Thoracic aorta (tissue), 2 donors: Measurements from ENCODE around the gene ZNF69. TPM values are rescaled to one million over a fixed set of nuclear protein-coding genes. Genes with fewer than 3 reads are reported as not detected.
"Not testable (repeated sequence)": the region's sequence is repeated elsewhere in the genome, so short reads cannot be mapped to it uniquely, and the experiment has no call there.

ENCODE experiments used
- ATAC-seq: fragments of 150-250 bp; one replicate; pipeline ENCODE4 v1.8.0; 2017; ENCODE audit warnings: low read depth; ENCODE audit not compliant: insufficient number of reproducible peaks, low FRiP score
- DNase-seq: peaks from one replicate; pipeline ENCODE4 v3.0.0-alpha.2; 2020; ENCODE audit warnings: low spot score
- H3K27ac ChIP-seq, 2 donors: fragments of 200-600 bp; sonication (generic); 1 replicate in 1 of 2; 2 replicates in 1 of 2; pipeline ENCODE4 v1.5.1; 2016; ENCODE audit warnings: mild to moderate bottlenecking in 2 of 2, moderate library complexity in 2 of 2
- H3K27me3 ChIP-seq: fragments of 200-600 bp; sonication (generic); replicated peaks from 2 replicates; pipeline ENCODE4 v1.6.0; 2016; ENCODE audit warnings: mild to moderate bottlenecking; ENCODE audit not compliant: insufficient read depth
- H3K36me3 ChIP-seq: fragments of 200-600 bp; sonication (generic); one replicate; pipeline ENCODE4 v1.5.1; 2016
- H3K4me1 ChIP-seq, 2 donors: fragments of 200-600 bp; sonication (generic); 1 replicate in 1 of 2; 2 replicates in 1 of 2; pipeline versions ENCODE4 v1.5.1 to v1.6.0; 2016; ENCODE audit warnings: low read depth in 2 of 2, mild to moderate bottlenecking in 1 of 2; ENCODE audit not compliant: control insufficient read depth in 1 of 2
- H3K4me3 ChIP-seq: fragments of 200-600 bp; sonication (generic); 2 replicates; pipeline ENCODE4 v1.5.1; 2016; ENCODE audit warnings: mild to moderate bottlenecking
- H3K9me3 ChIP-seq: fragments of 200-600 bp; sonication (generic); 2 replicates; pipeline ENCODE4 v1.5.1; 2016
- total RNA-seq, 2 donors: library from RNA; depleted of rRNA; stranded (reverse); fragments of >200 nt; gene quantifications; one replicate each; pipeline versions ENCODE4 v1.1.0 to v1.2.3, GENCODE V29; 2016
- TF ChIP-seq, protein P1 (sequence below): fragments of 200-600 bp; sonication (generic); IDR thresholded peaks from one replicate; pipeline ENCODE4 v1.5.1; 2019; ENCODE audit warnings: antibody characterized with exemption

Gene ZNF69
- 10 to 100 TPM; 10.4 to 15.0 TPM for total RNA-seq

DNA sequence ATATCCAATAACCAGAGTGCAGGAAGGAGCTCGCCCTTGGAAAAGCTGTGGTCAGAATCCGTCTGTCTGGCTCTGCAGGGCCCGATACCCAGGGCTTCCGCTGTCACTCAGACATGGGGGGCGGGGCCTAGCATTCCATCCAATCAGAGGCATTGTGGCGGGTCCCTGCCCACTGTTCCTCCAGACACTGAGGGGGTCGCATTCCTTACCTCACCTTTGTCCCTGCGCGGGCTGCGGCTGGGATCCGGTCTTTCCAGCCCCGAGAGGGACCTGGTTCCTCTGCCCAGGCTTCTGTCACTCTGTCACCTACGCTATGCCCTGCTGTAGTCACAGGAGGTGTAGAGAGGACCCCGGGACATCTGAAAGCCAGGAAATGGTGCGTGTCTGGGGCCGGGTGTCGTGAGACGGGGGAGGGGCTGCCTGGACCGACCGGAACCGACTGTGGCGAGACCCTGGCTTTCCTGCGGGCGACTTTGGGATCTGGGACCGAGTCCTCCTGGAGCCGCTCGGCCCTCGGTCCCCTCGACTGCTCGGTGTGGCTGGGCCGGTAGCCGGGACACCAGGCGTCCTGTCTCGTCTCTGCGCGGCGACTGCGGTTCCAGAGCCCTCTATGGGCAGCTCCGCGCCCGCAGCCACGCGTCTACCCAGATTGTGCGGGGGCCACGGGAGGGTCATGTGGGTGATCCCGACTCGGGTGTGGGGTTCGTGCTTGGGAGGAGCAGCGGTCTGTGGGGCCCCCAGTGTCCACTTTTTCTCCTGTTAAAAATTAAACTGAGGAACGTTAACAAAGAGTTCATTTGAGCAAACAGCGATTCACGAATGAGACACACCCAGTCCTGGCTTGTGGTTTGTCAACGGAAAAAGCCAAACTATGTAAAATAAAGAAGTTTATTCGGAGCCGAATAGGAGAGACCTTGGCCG lies at the start of gene ZNF69:
TSS of gene ZNF69 (plus strand) at position 172 of the 921 bp plus-strand sequence. CDS start at position 314, 142 bp downstream.
- H3K36me3 ChIP-seq = no peaks in the 10 kb centered on the region
- no peaks in the 10 kb centered on the region for H3K9me3 ChIP-seq
- peaks cover 4 to 12% of the 10 kb centered on the region in 2 donors for H3K4me1 ChIP-seq
- H3K4me3 ChIP-seq = peak within 1 kb of the TSS; percentile 87
- ATAC-seq = peak; percentile 69
- TF ChIP-seq, protein P1, sequence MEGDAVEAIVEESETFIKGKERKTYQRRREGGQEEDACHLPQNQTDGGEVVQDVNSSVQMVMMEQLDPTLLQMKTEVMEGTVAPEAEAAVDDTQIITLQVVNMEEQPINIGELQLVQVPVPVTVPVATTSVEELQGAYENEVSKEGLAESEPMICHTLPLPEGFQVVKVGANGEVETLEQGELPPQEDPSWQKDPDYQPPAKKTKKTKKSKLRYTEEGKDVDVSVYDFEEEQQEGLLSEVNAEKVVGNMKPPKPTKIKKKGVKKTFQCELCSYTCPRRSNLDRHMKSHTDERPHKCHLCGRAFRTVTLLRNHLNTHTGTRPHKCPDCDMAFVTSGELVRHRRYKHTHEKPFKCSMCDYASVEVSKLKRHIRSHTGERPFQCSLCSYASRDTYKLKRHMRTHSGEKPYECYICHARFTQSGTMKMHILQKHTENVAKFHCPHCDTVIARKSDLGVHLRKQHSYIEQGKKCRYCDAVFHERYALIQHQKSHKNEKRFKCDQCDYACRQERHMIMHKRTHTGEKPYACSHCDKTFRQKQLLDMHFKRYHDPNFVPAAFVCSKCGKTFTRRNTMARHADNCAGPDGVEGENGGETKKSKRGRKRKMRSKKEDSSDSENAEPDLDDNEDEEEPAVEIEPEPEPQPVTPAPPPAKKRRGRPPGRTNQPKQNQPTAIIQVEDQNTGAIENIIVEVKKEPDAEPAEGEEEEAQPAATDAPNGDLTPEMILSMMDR = no peak
- H3K27ac ChIP-seq = peak within 1 kb of the TSS; percentile 82 to 91
- DNase-seq = peak; percentile 51
- no peaks in the 10 kb centered on the region for H3K27me3 ChIP-seq

DNA sequence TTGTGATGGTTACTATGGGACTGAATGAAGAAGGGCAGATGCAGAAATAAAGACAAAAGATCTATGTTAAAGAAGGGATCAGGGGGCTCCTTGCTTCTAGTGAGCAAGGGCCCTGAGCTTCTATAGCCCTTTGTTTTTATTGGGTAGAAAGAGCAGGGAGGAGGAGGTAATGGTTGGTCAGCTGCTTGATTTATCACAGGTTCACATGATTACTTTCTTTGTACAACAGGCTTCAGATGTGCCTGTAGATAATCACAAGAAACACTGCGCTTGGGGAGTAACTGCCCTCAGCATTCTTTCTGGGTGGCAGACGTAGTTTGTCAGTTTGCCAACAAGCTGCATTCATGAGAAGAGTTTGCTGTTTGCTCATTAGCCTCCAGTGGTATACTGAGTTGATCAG lies 43.9 kb upstream of the ZNF69 start:
- H3K9me3 ChIP-seq = no peaks in the 10 kb centered on the region
- DNase-seq (no peak), ATAC-seq (no peak)
- H3K27ac ChIP-seq = no peak overlapping the region
- no peaks in the 10 kb centered on the region for H3K27me3 ChIP-seq
- TF ChIP-seq, protein P1 = no peak
- H3K4me1 ChIP-seq = peaks cover 0 to 4% of the 10 kb centered on the region in 2 donors
- H3K4me3 ChIP-seq = no peak overlapping the region
- H3K36me3 ChIP-seq = no peaks in the 10 kb centered on the region

GRCh38 chr19:11847615-11848014 lies 40.0 kb upstream of the ZNF69 start:
- not testable (repeated sequence) for H3K36me3 ChIP-seq, H3K9me3 ChIP-seq, H3K27ac ChIP-seq, H3K4me3 ChIP-seq, DNase-seq, H3K27me3 ChIP-seq, ATAC-seq
- H3K4me1 ChIP-seq = peaks cover 0 to 15% of the 10 kb centered on the region in 2 donors

DNA sequence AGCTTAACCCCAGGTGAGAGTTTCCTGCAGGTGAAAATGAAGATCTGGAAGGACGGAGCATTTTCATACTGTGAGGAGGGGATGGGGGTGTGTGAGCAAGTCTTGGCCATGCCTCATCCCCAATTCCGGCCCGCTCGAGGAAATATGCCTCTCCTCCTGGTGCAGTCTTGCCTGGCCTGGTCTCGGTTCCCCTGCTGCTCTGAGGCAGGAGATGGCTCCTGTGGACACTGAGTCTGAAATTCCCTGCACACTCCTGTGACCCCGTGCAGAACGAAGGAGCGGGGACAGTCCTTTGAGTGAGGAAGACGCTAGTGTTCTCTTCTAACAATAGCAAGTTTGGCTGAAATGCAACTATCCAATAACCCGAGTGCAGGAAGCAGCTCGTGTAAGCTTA lies 39.4 kb upstream of the ZNF69 start:
- peak; percentile 28 for ATAC-seq
- no peaks in the 10 kb centered on the region for H3K27me3 ChIP-seq

DNA sequence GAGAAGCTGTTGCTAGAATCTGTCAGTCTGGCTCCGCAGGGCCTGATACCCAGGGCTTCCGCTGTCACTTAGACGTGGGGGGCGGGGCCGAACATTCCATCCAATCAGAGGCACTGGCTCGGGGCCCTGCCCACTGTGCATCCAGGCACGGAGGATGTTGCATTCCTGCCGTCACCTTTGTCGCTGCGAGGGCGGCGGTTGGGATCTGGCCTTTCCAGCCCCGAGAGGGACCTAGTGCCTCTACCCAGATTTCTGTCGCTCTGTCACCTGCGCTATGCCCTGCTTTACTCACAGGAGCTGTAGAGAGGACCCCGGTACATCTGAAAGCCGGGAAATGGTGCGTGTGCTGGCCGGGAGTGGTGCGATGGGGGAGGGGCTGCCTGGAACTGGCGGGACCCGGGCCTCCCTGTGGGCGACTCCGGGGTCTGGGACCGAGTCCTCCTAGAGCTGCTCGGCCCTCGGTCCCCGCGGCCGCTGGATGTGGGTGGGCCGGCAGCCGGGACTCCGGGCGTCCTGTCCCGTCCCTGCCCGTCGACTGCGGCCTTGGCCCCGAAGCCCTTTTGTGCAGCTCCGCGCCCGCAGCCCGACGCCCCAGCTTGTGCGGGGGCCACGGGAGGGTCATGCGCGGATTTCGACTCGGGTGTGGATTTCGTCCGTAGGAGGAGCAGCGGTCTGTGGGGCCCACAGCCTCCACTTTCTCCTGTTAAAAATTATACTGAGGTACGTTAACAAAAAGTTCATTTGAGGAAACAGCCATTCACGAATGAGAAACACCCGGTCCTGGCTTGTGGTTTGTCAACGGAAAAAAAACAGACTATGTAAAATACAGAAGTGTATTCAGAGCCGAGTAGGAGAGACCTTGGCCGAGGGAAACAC lies 38.8 kb upstream of the ZNF69 start, which contains the start of gene ZNF439:
TSS of gene ZNF439 (plus strand) at position 133 of the 876 bp plus-strand sequence. CDS start at position 275, 142 bp downstream.
- Histone ChIP-seq H3K27me3 (no peaks in the 10 kb centered on the region), H3K36me3 (peaks cover 7% of the 10 kb centered on the region), H3K4me1 (peaks cover 0 to 15% of the 10 kb centered on the region in 2 donors), H3K4me3 (peak within 1 kb of the TSS; percentile 79), H3K9me3 (peaks cover 5% of the 10 kb centered on the region), H3K27ac (peak within 1 kb of the TSS; percentile 45 to 54)
- TF ChIP-seq, protein P1 = no peak
- ATAC-seq (peak; percentile 69), DNase-seq (peak; percentile 82)

More for the DNA sequence above, 39.4 kb upstream of the ZNF69 start:
- no peak for DNase-seq
- Histone ChIP-seq H3K27ac (peak overlapping the region; percentile 3 to 54), H3K9me3 (peaks cover 2% of the 10 kb centered on the region), H3K4me1 (peaks cover 0 to 15% of the 10 kb centered on the region in 2 donors), H3K36me3 (peaks cover under 1% of the 10 kb centered on the region), H3K4me3 (peak overlapping the region; percentile 79)
- TF ChIP-seq, protein P1 = no peak

DNA sequence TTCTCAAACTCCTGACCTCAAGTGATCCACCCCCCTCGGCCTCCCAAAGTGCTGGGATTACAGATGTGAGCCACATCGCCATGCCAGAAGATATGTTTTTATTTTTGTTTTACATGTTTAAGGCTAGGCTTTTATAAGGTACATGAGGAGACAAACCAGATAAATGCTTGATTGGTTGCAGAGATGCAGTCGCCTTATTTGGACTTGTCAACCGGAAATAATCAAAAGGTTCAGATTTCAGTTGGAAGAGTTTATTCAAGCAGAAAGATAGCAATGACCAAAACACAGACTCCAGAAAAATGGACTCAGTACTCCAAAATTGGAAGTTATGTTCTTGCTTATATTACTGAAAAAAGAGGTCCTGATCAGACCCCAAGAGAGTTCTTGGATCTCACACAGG lies 37.3 kb upstream of the ZNF69 start:
- Histone ChIP-seq H3K4me1 (peaks cover 0 to 15% of the 10 kb centered on the region in 2 donors), H3K36me3 (peaks cover 10% of the 10 kb centered on the region)
- ATAC-seq, DNase-seq, H3K9me3 ChIP-seq, H3K27ac ChIP-seq, H3K27me3 ChIP-seq, H3K4me3 ChIP-seq: not testable (repeated sequence)
